Gastrocnemius medialis (tissue), 4 donors: ENCODE results near the gene RPL31. TPM values are rescaled to one million over a fixed set of nuclear protein-coding genes. Genes with fewer than 3 reads are reported as not detected.

Experiments
- ATAC-seq, 2 donors: fragments of 150-250 bp; one replicate each; pipeline ENCODE4 v1.9.1; 2016
- DNase-seq, 2 donors: peaks; one replicate each; pipeline ENCODE4 v3.0.0-alpha.2; 2019
- H3K27ac ChIP-seq, 4 donors: fragments of 200-600 bp; sonication (generic); 1 replicate in 1 of 4; 2 replicates in 3 of 4; pipeline ENCODE4 v1.5.1; 2016 to 2018; ENCODE audit warnings: mild to moderate bottlenecking in 2 of 4, moderate library complexity in 1 of 4
- H3K27me3 ChIP-seq, 3 donors: fragments of 200-600 bp; sonication (generic) in 2 of 3; 1 replicate in 1 of 3; 2 replicates in 2 of 3; pipeline versions ENCODE4 v1.5.1 to v1.6.0; 2016 to 2019; ENCODE audit warnings: mild to moderate bottlenecking in 1 of 3, moderate library complexity in 1 of 3
- H3K36me3 ChIP-seq, 2 donors: fragments of 200-600 bp; sonication (generic) in 1 of 2; one replicate each; pipeline ENCODE4 v1.5.1; 2017 to 2018
- H3K4me1 ChIP-seq, 2 donors: fragments of 200-600 bp; sonication (generic) in 1 of 2; one replicate each; pipeline ENCODE4 v1.5.1; 2016 to 2017; ENCODE audit warnings: mild to moderate bottlenecking in 2 of 2
- H3K4me3 ChIP-seq, 4 donors: fragments of 200-600 bp; sonication (generic) in 3 of 4; 1 replicate in 1 of 4; 2 replicates in 3 of 4; pipeline ENCODE4 v1.5.1; 2016 to 2019; ENCODE audit warnings: mild to moderate bottlenecking in 2 of 4
- H3K9me3 ChIP-seq, 3 donors: fragments of 200-600 bp; sonication (generic) in 2 of 3; 1 replicate in 1 of 3; 2 replicates in 2 of 3; pipeline ENCODE4 v1.5.1; 2016 to 2019
- CTCF ChIP-seq, 5 experiments: fragments of 450-650 bp in 3 of 5; fragments of 200-600 bp in 2 of 5; sonication (generic) in 2 of 5; IDR thresholded peaks in 4 of 5; conservative IDR thresholded peaks in 1 of 5; 1 replicate in 4 of 5; 2 replicates in 1 of 5; pipeline ENCODE4 v1.5.1; 2016 to 2019; ENCODE audit warnings: antibody characterized with exemption in 5 of 5, mild to moderate bottlenecking in 3 of 5, moderate library complexity in 3 of 5
- POLR2A ChIP-seq, 2 donors: fragments of 450-650 bp; IDR thresholded peaks; one replicate each; pipeline ENCODE4 v1.6.1; 2017; ENCODE audit warnings: antibody characterized with exemption in 2 of 2, mild to moderate bottlenecking in 2 of 2, moderate library complexity in 2 of 2
- in situ Hi-C, 4 donors: fragments of 200-750 bp; cut with MboI; loops; one replicate each; pipeline versions ENCODE4 v1.15.0 to v1.8.0; 2017; ENCODE audit warnings: low sequenced_read_pairs in 4 of 4
- intact Hi-C: fragments of 100-400 bp; cut with DNase I; formaldehyde crosslinking; loops from one replicate; pipeline ENCODE4 v1.15.1; 2023; ENCODE audit warnings: low total_unique reads
- total RNA-seq, 4 donors: library from RNA; depleted of rRNA; stranded (reverse); fragments of >200 nt; gene quantifications; one replicate each; pipeline versions ENCODE4 v1.1.0 to v1.2.3, GENCODE V29; 2016

The RPL31 gene
- total RNA-seq, 4 donors from 2014 or later, result 572 to 825 (median 762) TPM

GRCh38 chr2:100971221-100971620 is 30.9 kb upstream of the RPL31 start:
- Histone ChIP-seq H3K4me3 (no peak overlapping the region), H3K4me1 (no peaks in the 10 kb centered on the region), H3K27me3 (no peaks in the 10 kb centered on the region), H3K27ac (no peak overlapping the region), H3K36me3 (peaks cover 0 to 49% of the 10 kb centered on the region in 2 donors), H3K9me3 (no peaks in the 10 kb centered on the region)
- TF ChIP-seq POLR2A (IDR thresholded peaks at IDR 0.05) (no peak), CTCF (IDR thresholded peaks at IDR 0.05 in 4 of 5, conservative IDR thresholded peaks at IDR 0.05 in 1 of 5) (no peak)
- DNase-seq (no peak), ATAC-seq (no peak)
- in situ Hi-C loops, result no loop called here
- intact Hi-C loops, result no loop called here

- Histone ChIP-seq H3K27ac (no peak overlapping the region), H3K36me3 (peaks cover 0 to 58% of the 10 kb centered on the region in 2 donors), H3K4me1 (no peaks in the 10 kb centered on the region), H3K27me3 (no peaks in the 10 kb centered on the region), H3K4me3 (no peak overlapping the region), H3K9me3 (no peaks in the 10 kb centered on the region)
- ATAC-seq, result no peak
- TF ChIP-seq CTCF (IDR thresholded peaks at IDR 0.05 in 4 of 5, conservative IDR thresholded peaks at IDR 0.05 in 1 of 5) (no peak), POLR2A (IDR thresholded peaks at IDR 0.05) (no peak)
- DNase-seq, result no peak
- in situ Hi-C loops (no loop called here), intact Hi-C loops (no loop called here)
Observed at GRCh38 chr2:100972452-100972851, 29.6 kb upstream of the RPL31 start.

GRCh38 chr2:100974712-100975520 is 27.2 kb upstream of the RPL31 start:
- peaks cover 0 to 50% of the 10 kb centered on the region in 2 donors for H3K36me3 ChIP-seq
- H3K27me3 ChIP-seq, result no peaks in the 10 kb centered on the region
- H3K4me1 ChIP-seq, result no peaks in the 10 kb centered on the region
- H3K4me3 ChIP-seq, result no peak overlapping the region
- in situ Hi-C loops, result no loop called here
- no peak for ATAC-seq
- intact Hi-C loops, result no loop called here
- TF ChIP-seq CTCF (IDR thresholded peaks at IDR 0.05 in 4 of 5, conservative IDR thresholded peaks at IDR 0.05 in 1 of 5), result no peak
- TF ChIP-seq POLR2A (IDR thresholded peaks at IDR 0.05), result no peak
- no peaks in the 10 kb centered on the region for H3K9me3 ChIP-seq
- no peak for DNase-seq
- no peak overlapping the region for H3K27ac ChIP-seq

GRCh38 chr2:100975521-100975785 is 26.6 kb upstream of the RPL31 start:
- no peak overlapping the region for H3K4me3 ChIP-seq
- H3K4me1 ChIP-seq, result no peaks in the 10 kb centered on the region
- intact Hi-C loops, result no loop called here
- TF ChIP-seq POLR2A (IDR thresholded peaks at IDR 0.05), result no peak
- TF ChIP-seq CTCF (IDR thresholded peaks at IDR 0.05 in 4 of 5, conservative IDR thresholded peaks at IDR 0.05 in 1 of 5), result no peak
- DNase-seq (no peak), ATAC-seq (no peak)
- in situ Hi-C loops, result no loop called here
- no peaks in the 10 kb centered on the region for H3K27me3 ChIP-seq
- no peaks in the 10 kb centered on the region for H3K9me3 ChIP-seq
- H3K27ac ChIP-seq, result no peak overlapping the region
- peaks cover 0 to 46% of the 10 kb centered on the region in 2 donors for H3K36me3 ChIP-seq

- Histone ChIP-seq H3K4me1 (no peaks in the 10 kb centered on the region), H3K27me3 (no peaks in the 10 kb centered on the region), H3K9me3 (no peaks in the 10 kb centered on the region), H3K27ac (no peak overlapping the region), H3K4me3 (no peak overlapping the region), H3K36me3 (peaks cover 0 to 46% of the 10 kb centered on the region in 2 donors)
- DNase-seq (no peak), ATAC-seq (no peak)
- TF ChIP-seq CTCF (IDR thresholded peaks at IDR 0.05 in 4 of 5, conservative IDR thresholded peaks at IDR 0.05 in 1 of 5) (no peak), POLR2A (IDR thresholded peaks at IDR 0.05) (no peak)
- intact Hi-C loops, result no loop called here
- in situ Hi-C loops, result no loop called here
Observed at GRCh38 chr2:100976061-100976460, 26.0 kb upstream of the RPL31 start.
